Kasumi-1 (cell line): ENCODE results near the gene LECT2.

Experiments
- DNase-seq, 2 experiments: peaks; one replicate each; lab custom pipeline; 2025; lab: John Stamatoyannopoulos, UW

The LECT2 gene

GRCh38 chr5:135954899-135955298, at the start of gene LECT2:
LECT2 (minus strand) TSS chr5:135954983; CDS start chr5:135954833, 150 bp downstream.
- no peak for DNase-seq

GRCh38 chr5:136004436-136004835, 49.7 kb upstream of the LECT2 start:
- no peak for DNase-seq

- peak; percentile 78 to 85 for DNase-seq
These were observed 46.7 kb upstream of the LECT2 start for GRCh38 chr5:136001466-136001981.

- peak; percentile 48 to 66 for DNase-seq
These were observed 46.1 kb upstream of the LECT2 start for GRCh38 chr5:136000932-136001331.

GRCh38 chr5:136000147-136000546, 45.4 kb upstream of the LECT2 start:
- DNase-seq: no peak

- peak; percentile 95 to 98 for DNase-seq
These were observed 44.8 kb upstream of the LECT2 start for GRCh38 chr5:135999406-136000139.

- no peak for DNase-seq
These were observed 44.1 kb upstream of the LECT2 start for GRCh38 chr5:135998889-135999288.

GRCh38 chr5:135997673-135998335, 43.0 kb upstream of the LECT2 start:
- no peak for DNase-seq

GRCh38 chr5:135996611-135997010, 41.8 kb upstream of the LECT2 start:
- no peak for DNase-seq

- DNase-seq: no peak
These were observed 41.2 kb upstream of the LECT2 start for GRCh38 chr5:135995976-135996375.

GRCh38 chr5:135993880-135994636, 39.3 kb upstream of the LECT2 start:
- DNase-seq: no peak

- no peak for DNase-seq
These were observed 38.6 kb upstream of the LECT2 start for GRCh38 chr5:135993335-135993879.

GRCh38 chr5:135991429-135991828, 36.6 kb upstream of the LECT2 start:
- DNase-seq: no peak

- peak; percentile 55 to 69 for DNase-seq
These were observed 35.9 kb upstream of the LECT2 start for GRCh38 chr5:135990528-135991255.

- DNase-seq: no peak
These were observed 34.9 kb upstream of the LECT2 start for GRCh38 chr5:135989686-135990085.

- DNase-seq: no peak
These were observed 33.8 kb upstream of the LECT2 start for GRCh38 chr5:135988546-135988945.

- DNase-seq: no peak
These were observed 32.2 kb upstream of the LECT2 start for GRCh38 chr5:135986891-135987401.

GRCh38 chr5:135986401-135986800, 31.6 kb upstream of the LECT2 start:
- DNase-seq: no peak

GRCh38 chr5:135985951-135986350, 31.2 kb upstream of the LECT2 start:
- no peak for DNase-seq

- DNase-seq: no peak
These were observed 25.8 kb upstream of the LECT2 start for GRCh38 chr5:135980620-135981019.

- no peak for DNase-seq
These were observed 24.7 kb upstream of the LECT2 start for GRCh38 chr5:135979510-135979909.
